NCI-H345 treated with DMSO at 0.1 percent for 48 hours (cell line): ENCODE data around the gene KRTAP10-2.
"Not testable (repeated sequence)": the region's sequence is repeated elsewhere in the genome, so short reads cannot be mapped to it uniquely, and the experiment has no call there.

ENCODE experiments used
- DNase-seq: peaks from one replicate; lab custom pipeline; 2025; ENCODE audit not compliant: unreplicated experiment; lab: John Stamatoyannopoulos, UW

Gene KRTAP10-2, protein sequence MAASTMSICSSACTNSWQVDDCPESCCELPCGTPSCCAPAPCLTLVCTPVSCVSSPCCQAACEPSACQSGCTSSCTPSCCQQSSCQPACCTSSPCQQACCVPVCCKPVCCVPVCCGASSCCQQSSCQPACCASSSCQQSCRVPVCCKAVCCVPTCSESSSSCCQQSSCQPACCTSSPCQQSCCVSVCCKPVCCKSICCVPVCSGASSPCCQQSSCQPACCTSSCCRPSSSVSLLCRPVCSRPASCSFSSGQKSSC

GRCh38 chr21:44551340-44551961 lies at the start of gene KRTAP10-2:
TSS of gene KRTAP10-2 (minus strand) at chr21:44551505. CDS start at chr21:44551458, 47 bp downstream.
- DNase-seq = peak; percentile 30

DNA sequence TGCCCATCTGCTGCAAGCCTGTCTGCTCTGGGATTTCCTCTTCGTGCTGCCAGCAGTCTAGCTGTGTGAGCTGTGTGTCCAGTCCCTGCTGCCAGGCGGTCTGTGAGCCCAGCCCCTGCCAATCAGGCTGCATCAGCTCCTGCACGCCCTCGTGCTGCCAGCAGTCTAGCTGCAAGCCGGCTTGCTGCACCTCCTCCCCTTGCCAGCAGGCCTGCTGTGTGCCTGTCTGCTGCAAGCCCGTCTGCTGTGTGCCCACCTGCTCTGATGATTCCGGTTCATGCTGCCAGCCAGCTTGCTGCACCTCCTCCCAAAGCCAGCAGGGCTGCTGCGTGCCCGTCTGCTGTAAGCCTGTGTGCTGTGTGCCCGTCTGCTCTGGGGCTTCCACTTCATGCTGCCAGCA lies 49.8 kb upstream of the KRTAP10-2 start:
- not testable (repeated sequence) for DNase-seq

DNA sequence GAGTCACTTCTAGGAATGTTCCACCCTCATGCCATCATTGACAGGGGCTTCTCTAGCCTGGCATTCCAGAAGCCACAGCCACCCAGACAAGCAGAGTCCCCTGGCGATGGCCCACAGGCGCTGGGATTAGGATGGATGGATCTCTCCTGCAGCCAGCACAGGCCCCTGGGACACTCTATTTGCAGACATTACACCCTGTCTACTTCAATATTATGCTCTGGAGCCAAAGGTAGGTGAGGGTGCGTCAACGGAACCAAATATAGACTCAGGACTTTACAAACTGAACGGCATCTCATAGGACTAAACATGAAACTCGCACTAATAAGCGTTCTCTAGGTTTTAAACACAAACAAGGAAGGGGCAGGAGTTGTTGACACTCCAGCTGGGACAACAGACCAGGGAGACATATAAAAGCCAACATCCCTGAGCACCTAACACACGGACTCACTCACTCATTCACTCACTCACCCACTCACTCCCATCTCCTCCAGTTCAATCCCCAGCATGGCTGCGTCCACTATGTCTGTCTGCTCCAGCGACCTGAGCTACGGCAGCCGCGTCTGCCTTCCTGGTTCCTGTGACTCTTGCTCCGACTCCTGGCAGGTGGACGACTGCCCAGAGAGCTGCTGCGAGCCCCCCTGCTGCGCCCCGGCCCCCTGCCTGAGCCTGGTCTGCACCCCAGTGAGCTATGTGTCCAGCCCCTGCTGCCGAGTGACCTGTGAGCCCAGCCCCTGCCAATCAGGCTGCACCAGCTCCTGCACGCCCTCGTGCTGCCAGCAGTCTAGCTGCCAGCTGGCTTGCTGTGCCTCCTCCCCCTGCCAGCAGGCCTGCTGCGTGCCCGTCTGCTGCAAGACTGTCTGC lies 49.0 kb upstream of the KRTAP10-2 start, which contains the start of gene KRTAP10-7:
Gene KRTAP10-7, plus strand, starts transcription at position 480 of the 861 bp plus-strand sequence. Its CDS starts 25 bp downstream, at position 505.
- DNase-seq = not testable (repeated sequence)

DNA sequence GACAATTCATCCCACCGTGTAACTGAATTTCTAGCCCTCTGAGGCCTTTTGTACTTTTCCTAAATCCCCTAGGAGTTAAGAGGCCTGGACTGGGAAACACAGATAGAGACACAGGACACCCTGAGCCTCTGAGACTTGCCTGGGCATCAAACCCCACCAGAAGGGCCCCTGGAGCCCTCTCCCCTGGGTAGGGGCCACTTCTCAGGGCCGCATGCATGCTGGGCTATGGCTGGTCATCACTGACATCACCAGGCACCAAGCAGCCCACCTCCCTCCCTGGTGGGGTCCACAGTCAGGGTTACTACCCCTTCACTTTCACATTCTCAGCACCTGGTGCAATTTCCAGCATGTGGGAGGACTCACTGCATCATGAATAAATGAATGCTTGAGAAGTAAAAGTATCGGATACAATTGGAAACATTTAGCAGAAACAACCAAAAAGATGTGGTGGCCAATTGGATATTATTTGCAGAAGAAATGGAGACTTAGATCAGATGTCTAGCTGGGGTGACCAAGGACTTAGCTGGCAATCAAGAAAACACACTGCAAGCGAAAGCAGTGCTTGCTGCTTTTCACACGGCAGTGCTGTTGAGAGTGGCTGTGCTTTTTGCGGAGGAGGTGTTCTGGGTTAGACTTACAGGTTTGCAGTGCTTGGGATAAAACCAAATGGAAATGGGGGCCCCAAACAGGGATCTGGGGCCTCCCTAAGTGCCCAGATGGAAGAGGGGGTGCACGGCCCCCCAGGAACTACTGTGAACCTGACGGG lies 48.1 kb upstream of the KRTAP10-2 start:
- DNase-seq = no peak

GRCh38 chr21:44598061-44598460 lies 46.8 kb upstream of the KRTAP10-2 start:
- DNase-seq = no peak

DNA sequence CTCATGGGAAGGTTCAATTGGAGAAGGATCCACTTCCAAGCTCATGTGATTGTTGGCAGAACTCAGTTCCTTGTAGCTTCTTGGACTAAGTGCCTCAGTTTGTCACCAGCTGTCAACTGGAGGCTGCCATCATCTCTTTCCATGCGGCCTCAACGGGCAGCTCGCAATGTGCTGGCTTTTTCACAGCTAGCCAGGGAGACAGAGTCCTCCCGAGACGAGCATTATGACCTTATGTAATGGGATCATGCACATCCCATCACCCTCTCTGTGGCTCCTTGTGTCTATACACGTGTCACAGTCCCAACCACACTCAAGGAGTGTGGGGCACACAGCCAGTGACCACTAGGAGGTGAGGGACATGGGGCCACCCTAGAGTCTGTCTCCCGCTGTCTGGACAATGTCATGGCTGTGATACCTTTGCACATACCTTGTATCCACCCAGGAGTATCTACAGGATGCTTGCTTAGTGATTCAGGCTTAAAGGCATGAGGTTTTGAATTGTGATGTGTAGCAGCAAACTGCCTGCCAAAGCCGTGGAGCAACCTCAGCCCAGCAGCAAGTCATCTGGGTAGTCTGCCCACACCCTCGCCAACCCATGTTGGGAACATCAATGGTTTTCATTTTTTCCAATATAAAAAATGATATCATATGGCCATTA lies 44.9 kb upstream of the KRTAP10-2 start:
- DNase-seq = no peak

- DNase-seq = no peak
These were observed 44.2 kb upstream of the KRTAP10-2 start for GRCh38 chr21:44595524-44595923.

DNA sequence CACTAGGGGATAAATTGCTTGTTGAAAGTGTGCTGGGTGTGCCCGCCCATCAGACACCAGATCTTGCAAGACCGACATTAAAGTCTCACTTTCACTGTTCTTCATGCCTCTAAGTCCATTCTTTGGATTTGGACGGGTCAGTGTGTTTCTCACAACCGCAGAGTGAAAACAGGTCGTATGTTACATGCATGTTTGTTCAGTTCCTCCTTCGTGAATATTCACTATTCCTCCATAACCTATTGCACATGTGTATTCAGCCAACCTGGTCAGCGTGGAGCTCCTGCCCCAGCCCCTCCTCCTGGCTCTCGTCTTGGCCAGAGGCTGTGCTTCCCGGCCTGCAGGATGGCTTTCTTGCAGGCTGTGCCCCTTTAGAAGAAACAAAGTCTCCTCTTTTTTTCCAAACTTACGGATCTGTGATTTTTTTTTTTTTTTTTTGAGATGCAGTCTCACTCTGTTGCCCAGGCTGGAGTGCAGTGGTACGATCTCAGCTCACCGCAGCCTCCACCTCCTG lies 43.2 kb upstream of the KRTAP10-2 start:
- no peak for DNase-seq

- DNase-seq = no peak
These were observed 42.5 kb upstream of the KRTAP10-2 start for GRCh38 chr21:44593598-44594405.

DNA sequence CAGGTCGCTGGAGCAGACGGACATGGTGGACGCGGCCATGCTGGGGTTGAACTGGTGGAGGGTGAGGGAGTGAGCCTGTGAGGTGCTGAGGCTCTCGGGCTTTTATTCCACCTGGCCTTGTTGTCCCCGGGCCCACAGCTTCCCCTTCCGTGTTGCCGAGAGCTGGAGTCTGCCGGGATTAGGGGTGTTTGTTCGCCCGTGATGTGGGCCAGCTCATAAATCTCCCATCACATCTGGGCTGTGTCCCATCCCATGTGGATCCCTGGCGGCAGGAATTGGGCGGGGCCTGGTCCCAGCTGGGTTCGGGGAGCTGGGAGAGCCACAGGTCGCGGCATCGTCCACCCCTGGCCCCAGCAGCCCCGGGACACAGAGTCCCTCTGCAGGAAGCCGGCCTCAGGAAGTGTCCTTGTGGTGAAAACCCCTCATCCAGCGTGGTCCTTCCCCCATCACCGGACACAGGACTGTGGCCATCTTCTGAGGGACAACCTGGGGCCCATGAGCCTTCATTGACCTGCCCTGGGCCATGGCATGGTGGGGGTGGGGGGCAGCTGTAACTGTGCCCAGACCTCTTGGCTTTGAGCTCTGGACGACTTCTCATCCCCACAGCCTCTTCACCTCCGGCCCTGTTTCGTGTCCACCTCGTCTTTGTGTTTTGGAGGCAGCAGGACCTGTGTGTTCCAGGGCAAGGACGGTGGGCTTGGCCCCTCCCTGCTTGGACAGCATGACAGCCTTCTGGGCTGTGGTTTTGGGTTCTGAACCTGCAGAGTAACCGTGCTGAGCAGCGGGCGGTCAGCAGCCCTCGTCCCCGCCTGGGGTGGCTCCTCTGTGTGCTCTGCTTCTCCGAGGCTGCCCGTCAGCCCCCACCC lies 41.4 kb upstream of the KRTAP10-2 start, which contains the start of gene KRTAP10-6:
Gene KRTAP10-6, minus strand, starts transcription at position 60 of the 866 bp plus-strand sequence. Its CDS starts 21 bp downstream, at position 39.
- no peak for DNase-seq

DNA sequence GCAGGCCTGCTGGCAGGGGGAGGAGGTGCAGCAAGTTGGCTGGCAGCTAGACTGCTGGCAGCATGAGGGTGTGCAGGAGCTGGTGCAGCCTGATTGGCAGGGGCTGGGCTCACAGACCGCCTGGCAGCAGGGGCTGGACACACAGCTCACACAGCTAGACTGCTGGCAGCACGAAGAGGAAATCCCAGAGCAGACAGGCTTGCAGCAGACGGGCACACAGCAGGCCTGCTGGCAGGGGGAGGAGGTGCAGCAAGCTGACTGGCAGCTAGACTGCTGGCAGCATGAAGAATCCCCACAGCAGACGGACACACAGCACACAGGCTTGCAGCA lies 40.5 kb upstream of the KRTAP10-2 start:
- DNase-seq = not testable (repeated sequence)

DNA sequence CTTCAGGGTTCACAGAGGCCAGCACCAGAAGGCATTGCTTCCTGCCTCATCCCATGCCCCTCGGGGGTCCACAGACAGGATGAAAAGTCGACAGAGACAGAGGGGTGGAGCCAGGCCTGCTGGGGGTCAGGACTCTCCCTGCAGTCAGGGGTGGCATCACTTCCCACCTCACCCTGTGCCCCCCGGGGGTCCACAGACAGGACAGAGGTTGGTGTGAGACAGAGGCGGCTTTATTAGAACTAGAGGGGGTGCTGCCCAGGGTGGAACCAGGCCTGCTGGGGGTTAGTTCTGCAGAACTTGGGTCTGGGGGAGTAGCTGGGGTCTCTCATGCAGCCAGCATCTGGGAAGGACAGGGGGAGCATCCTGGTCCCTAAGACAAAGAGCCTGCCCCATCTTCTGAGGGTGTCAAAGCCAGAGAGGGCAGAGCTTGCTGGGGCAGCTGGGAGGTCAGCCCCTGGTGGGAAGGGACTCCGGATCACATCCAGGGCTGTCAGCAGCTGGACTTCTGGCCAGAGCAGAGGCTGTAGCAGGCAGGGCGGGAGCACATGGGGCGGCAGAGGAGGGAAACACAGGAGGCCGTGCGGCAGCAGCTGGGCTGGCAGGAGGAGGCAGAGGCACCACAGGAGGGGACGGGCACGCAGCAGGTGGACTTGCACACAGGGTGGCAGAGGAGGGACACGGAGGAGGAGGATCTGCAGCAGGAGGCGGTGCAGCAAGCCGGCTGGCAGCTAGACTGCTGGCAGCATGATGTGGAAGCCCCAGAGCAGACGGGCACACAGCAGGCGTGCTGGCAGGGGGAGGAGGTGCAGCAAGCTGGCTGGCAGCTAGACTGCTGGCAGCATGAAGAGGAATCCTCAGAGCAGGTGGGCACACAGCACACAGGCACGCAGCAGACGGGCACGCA lies 39.8 kb upstream of the KRTAP10-2 start:
- not testable (repeated sequence) for DNase-seq

GRCh38 chr21:44590311-44590721 lies 39.0 kb upstream of the KRTAP10-2 start:
- DNase-seq = no peak

- no peak for DNase-seq
These were observed 38.4 kb upstream of the KRTAP10-2 start for GRCh38 chr21:44589586-44590305.

GRCh38 chr21:44589094-44589493 lies 37.8 kb upstream of the KRTAP10-2 start:
- DNase-seq = no peak

DNA sequence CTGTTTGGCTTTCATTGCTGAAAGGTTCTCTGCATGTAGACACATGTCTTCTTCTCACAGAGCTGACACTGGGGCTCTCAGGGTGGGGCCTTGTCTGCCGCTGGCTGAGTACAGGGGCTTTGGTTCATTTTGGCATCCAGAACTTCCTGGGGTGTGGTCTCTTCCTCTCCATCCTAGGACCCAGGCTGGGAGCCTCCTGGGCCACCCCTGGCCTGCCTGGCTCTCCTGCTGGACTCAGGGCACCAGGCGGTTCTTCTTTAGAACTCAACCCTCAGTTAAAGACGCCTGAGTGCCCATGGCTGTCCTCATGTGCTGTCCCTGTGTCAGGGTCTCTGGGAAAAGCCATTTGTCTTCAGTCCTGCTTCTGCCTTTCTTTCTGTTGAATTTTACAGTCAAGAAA lies 34.6 kb upstream of the KRTAP10-2 start:
- DNase-seq = no peak

DNA sequence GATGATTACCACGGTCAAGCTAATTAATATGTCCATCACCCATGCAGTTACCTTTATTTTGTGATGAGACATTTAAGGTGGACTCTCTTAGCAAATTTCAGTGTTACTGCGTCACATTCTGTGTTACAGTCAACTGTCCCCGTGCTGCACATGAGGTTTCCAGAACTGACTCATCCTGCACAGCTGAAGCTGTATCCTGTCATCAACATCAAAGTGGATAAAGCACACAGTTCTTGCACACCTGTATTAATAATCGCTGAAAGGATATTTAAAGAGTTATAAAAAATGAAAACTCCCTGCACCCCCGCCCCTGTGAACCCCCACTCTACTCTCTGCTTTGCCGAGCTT lies 32.5 kb upstream of the KRTAP10-2 start:
- no peak for DNase-seq
